Measurements from ENCODE around the gene ITCH. TPM values are rescaled to one million over a fixed set of nuclear protein-coding genes. Genes with fewer than 3 reads are reported as not detected.
"Not testable (repeated sequence)": the region's sequence is repeated elsewhere in the genome, so short reads cannot be mapped to it uniquely, and the experiment has no call there.

ITCH gene
- total and polyA plus RNA-seq, 2 of the 8 experiments (the other 6 are each of a cell fraction or from before 2014, with no cell fraction given), result 3.9 to 45.2 TPM

DNA sequence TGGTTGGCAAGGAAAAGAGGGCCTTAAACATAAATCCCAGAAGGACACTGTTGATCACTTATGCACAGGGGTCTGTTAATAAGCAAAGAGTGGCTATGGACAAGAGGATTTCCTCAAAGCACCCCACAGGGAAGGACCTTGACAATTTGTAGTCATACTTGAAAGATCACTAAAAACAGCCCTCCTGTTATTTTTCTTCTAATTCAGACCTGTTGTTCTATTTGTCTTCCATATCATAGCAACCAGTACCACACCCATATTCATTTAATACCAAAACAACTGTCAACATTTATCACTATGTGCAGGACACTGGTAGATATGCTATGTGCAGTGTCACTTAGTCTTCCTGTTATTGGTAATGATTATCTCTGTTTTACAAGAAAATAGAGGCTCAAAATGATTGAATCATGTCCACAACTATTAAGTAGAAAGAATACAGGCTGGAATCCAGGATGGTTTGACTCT is 149.9 kb downstream of the ITCH start (continued):
- TF ChIP-seq POLR2AphosphoS5 (IDR thresholded peaks at IDR 0.05; ENCODE audit: low read depth, low read length) (no peak), NANOG (IDR thresholded peaks at IDR 0.05; ENCODE audit: insufficient read depth, low read depth, low read length, poor library complexity, severe bottlenecking) (no peak), CTBP2 (IDR thresholded peaks at IDR 0.05; ENCODE audit: borderline replicate concordance, insufficient read depth, insufficient read length, low read length) (no peak), TBP (IDR thresholded peaks at IDR 0.05; ENCODE audit: low read depth, low read length) (no peak)

DNA sequence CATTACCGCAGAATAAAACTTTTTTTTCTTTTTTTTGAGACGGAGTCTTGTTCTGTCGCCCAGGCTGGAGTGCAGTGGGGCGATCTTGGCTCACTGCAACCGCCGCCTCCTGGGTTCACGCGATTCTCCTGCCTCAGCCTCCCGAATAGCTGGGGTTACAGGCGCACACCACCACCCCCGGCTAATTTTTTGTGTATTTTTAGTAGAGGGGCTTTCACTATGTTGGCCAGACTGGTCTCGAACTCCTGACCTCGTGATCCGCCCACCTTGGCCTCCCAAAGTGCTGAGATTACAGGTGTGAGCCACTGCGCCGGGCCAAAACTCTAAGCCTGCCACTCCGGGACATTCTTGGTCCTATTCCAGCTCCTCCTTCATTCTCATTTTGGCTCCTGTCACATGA is 151.0 kb downstream of the ITCH start:
- H3K4me1 ChIP-seq (replicated peaks in 1 of 4; ENCODE audit: control insufficient read depth in 3 of 4, insufficient read depth in 4 of 4, low read length in 3 of 4); H3K14ac ChIP-seq (ENCODE audit: insufficient read length); H3K9ac ChIP-seq (replicated peaks in 1 of 4; ENCODE audit: extremely low read depth in 1 of 4, low read depth in 3 of 4, low read length in 3 of 4); H3K27me3 ChIP-seq (replicated peaks in 1 of 4; ENCODE audit: control insufficient read depth in 3 of 4, extremely low read depth in 1 of 4, insufficient read depth in 3 of 4, low read length in 3 of 4); H2BK12ac ChIP-seq (ENCODE audit: low read depth, low read length); H3K27ac ChIP-seq (ENCODE audit: low read depth, low read length); H3K23me2 ChIP-seq (ENCODE audit: low read depth, low read length); H3K4me2 ChIP-seq (ENCODE audit: insufficient read depth in 1 of 2, low read depth in 2 of 2, low read length in 2 of 2); H3K9me3 ChIP-seq (ENCODE audit: insufficient read depth in 2 of 2, low read depth in 1 of 2, low read length in 1 of 2); H4K20me1 ChIP-seq (replicated peaks in 1 of 2; ENCODE audit: control insufficient read depth in 1 of 2, insufficient read depth in 2 of 2, low read length in 2 of 2); H3K23ac ChIP-seq (ENCODE audit: insufficient read length); H4K5ac ChIP-seq (ENCODE audit: insufficient read length, low read depth, low read length); H3K4me3 ChIP-seq (ENCODE audit: extremely low read depth in 1 of 4, insufficient read depth in 2 of 4, low read depth in 3 of 4, low read length in 4 of 4); H3K18ac ChIP-seq (ENCODE audit: extremely low read depth, low read length); H3K4ac ChIP-seq (replicated peaks; ENCODE audit: insufficient read length, low read depth, low read length); H2BK5ac ChIP-seq (ENCODE audit: low read depth, low read length); H2BK20ac ChIP-seq (ENCODE audit: low read length); H3K56ac ChIP-seq (replicated peaks; ENCODE audit: insufficient read length, low read depth, low read length); H2AFZ ChIP-seq (ENCODE audit: low read length); FAIRE-seq; H2BK120ac ChIP-seq (replicated peaks; ENCODE audit: low read depth, low read length); H2AK5ac ChIP-seq (ENCODE audit: low read depth, low read length); H3K36me3 ChIP-seq (ENCODE audit: control insufficient read depth in 2 of 4, insufficient read depth in 4 of 4, low read length in 3 of 4); H4K8ac ChIP-seq (ENCODE audit: extremely low read depth, insufficient read depth, low read length); H3K79me1 ChIP-seq (ENCODE audit: low read depth, low read length); H2BK15ac ChIP-seq (ENCODE audit: low read length); H4K91ac ChIP-seq (replicated peaks; ENCODE audit: insufficient read length, low read length): not testable (repeated sequence)
- H3K79me2 ChIP-seq (ENCODE audit: control insufficient read depth in 1 of 2, insufficient read depth in 2 of 2, low read length in 2 of 2), result peaks cover 0 to 24% of the 10 kb centered on the region in 2 experiments; a peak in 3 of 4 replicates
- WGBS, 2 experiments (ENCODE audit: extremely low coverage in 1 of 2, insufficient coverage in 1 of 2, insufficient read length in 1 of 2, insufficient replicate concordance in 2 of 2, low coverage in 1 of 2, low lambda C conversion rate in 2 of 2, missing lambda C conversion rate in 1 of 2), result 90% methylated on average over 17 of the region's 17 CpGs; no CpG with 5 or more reads in 1 of the 2 experiments
- CTCF ChIA-PET (ENCODE audit: partially characterized antibody), result interaction anchor here (1.1 to 4.3 kb wide), 2 partner anchors 9 to 24 kb away, joined by 3 to 16 read pairs; no protein-coding TSS in a partner anchor
- POLR2A ChIA-PET (ENCODE audit: partially characterized antibody), result interaction anchor here (1.1 to 3.3 kb wide), 4 partner anchors 9 to 212 kb away, joined by 3 to 15 read pairs (median 6); partner anchors contain the start of gene AHCY
- peak in 1 of 2 experiments; percentile 33 for DNase-seq (ENCODE audit: low read depth in 1 of 2, low spot score in 2 of 2)
